GM19438 (cell line): ENCODE data around the gene CAMK1D.
"Not testable (repeated sequence)": the region's sequence is repeated elsewhere in the genome, so short reads cannot be mapped to it uniquely, and the experiment has no call there.

Source experiments
- ATAC-seq: cut with Tn5 transposase; IDR thresholded peaks from one replicate; pipeline ENCODE4 v1.9.1; 2021; ENCODE audit warnings: low read depth; ENCODE audit not compliant: unreplicated experiment

Gene CAMK1D

DNA sequence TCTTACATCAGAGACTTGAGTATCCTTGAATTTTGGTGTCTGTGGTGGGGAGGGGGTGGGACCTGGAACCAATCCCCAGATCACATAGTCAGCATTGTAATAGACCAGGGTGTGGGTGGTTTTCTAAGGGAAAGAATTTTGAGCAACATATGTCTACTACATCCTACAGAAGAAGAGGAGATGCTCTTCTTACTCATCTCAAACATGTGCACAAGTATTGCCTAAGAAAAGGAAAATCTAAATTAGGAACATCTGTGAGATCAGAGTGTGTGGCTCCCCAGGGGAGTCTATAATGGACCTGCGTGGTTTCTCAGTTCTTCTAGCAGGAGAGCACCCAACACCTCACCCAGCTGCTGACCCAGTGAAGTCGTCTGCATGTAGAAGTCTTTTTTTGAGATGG is 503.3 kb downstream of the CAMK1D start:
- ATAC-seq = no peak

DNA sequence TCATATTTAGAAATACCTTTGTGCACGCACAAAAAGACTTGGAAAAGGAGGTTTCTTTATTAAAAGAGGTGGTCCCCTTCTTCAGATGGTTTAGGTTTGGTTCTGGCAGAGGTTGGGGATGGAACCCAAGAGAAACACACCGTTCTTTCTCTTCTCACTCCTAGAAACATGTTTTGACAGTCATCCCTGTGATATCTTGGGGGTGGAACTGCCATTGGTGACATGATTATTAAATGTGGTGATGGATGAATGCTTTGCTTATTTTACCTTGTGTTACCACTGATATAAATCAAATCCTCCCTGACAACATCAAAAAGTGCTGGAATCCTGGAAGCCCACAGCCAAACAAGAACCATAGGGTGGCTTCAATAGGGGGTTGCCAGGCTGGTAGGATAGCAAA is 505.6 kb downstream of the CAMK1D start:
- no peak for ATAC-seq

DNA sequence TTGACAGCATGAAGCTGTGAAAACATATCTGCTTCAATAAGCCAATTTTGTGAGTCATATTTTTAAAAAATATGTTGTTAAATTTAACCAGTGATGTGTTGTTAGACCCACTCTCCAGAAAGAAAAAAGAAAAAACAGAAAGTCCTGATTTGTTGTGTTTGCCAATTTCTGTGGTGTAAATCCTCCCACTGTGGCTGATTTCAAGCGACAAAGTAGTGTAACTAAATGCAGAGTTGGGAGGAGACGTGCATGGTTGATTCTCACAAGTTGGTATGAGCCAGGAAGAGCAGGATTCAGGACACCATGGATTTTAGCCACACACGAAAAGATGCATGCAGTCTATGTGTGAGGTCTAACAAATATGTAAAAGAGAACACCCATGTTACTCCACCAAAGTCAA is 513.1 kb downstream of the CAMK1D start:
- ATAC-seq = no peak

DNA sequence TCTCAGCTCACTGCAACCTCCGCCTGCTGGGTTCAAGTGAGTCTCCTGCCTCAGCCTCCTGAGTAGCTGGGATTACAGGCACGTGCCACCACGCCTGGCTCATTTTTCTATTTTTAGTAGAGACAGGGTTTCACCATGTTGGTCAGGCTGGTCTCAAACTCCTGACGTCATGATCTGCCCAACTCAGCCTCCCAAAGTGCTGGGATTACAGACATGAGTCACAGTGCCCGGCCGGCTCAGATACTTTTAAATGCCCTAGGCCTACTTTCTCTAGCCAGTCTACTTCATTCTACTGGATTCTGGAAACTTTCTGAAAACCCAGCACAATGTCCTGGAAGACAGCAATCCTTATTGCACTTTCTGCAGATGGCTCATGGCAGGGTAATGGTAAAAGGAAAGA is 516.2 kb downstream of the CAMK1D start:
- ATAC-seq = not testable (repeated sequence)

DNA sequence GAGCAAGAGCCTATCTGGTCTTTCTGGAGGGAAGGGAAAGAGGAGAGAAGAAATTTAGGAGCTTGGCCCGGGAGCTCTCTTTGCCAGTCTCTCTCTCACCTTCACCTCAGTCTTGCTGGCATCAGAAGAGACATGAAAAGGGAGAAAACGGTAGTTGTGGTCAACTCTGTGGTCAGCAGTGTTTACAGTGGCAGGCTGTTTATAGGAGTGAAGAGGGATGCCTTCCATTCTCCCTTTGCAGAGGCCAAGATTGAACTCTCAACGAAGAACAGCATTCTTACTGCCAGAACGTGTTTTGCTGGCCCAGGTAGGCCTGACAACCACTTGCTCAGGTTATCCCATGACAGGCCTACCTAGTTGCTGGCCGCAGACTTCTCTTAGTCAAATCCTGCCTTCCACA is 518.9 kb downstream of the CAMK1D start:
- no peak for ATAC-seq

DNA sequence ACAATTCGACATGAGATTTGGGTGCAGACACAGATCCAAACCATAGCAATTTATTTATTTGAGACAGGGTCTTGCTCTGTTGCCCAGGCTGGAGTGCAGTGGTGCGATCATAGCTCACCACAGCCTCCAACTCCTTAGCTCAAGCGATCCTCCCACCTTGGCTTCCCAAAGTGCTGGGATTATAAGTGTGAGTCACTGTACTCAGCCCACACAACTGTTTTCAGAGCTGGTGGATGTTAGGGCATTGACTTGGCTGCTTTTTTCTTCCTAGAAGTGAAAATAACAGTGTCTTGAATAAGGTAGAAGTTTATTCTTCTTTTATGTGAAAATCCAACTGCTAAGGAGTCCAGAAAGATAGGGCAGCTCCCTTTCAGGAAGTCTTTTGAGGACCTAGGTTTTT is 520.1 kb downstream of the CAMK1D start:
- no peak for ATAC-seq

DNA sequence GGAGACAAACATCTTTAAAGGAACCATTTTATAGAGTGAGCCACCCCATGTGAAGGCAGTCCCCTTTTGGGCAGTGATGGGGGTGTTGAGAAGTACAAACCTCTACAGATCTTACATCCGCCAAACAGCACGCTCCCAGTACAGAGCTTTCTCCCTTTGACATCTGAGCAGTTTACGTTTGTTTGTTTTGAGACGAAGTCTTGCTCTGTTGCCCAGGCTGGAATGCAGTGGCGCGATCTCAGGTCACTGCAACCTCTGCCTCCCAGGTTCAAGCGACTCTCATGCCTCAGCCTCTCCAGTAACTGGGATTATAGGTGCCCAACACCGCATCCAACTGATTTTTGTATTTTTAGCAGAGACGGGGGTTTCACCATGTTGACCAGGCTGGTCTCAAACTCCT is 523.2 kb downstream of the CAMK1D start:
- ATAC-seq = no peak

DNA sequence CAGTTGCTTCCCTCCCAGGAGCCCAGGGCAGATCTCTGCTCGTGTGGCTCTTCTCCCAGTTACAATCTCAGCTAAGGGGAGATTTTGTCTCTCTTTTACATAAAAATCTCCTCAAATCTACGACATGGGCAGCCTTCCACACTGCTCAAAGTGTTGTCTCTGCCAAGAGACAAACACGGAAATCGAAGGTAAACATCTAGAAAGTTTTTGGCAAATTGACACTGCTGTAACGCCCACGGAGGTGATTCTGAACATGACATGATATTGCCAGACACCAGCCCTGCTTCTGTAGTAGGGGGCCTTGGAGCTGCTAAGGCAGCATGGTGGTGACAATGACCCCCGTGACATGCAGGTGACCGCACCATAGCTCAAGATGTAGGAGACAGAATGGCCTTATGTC is 523.8 kb downstream of the CAMK1D start:
- ATAC-seq = no peak

DNA sequence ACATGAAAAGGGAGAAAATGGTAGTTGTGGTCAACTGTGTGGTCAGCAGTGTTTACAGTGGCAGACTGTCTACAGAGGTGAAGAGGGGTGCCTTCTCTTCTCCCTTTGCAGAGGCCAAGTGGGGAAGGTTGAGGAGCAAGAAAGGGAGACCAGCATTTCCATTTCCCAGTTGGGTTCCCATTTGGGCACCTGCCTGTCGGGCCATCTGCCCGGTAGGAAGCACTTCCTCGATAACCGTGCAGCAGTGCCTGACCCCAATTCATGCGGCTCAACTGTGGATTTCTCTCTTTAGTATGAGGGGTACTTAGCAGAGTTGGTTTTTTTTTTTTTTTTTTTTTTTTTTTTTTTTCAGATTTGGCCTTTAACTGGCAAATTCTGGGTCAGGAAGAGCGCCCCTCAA is 525.2 kb downstream of the CAMK1D start:
- ATAC-seq = no peak

DNA sequence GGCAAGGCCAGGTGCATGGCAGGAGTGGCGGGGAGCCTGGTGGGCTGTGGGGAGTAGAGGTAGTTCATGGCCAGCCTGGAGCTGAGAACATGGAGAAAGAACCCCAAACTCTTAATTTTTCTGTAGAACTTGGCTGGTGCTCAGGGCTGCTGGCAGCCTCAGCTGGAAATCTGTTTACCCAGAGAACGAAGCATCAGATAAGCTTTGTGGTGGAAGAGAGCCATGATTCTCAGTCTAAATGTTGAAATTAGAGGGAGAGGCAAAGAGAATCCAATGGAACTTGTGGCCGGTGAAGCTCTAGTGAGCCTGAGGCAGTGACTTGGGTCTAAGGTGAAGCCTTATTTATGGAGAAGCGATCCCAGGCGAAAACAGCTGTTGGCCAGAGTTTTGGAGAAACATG is 525.8 kb downstream of the CAMK1D start:
- no peak for ATAC-seq

DNA sequence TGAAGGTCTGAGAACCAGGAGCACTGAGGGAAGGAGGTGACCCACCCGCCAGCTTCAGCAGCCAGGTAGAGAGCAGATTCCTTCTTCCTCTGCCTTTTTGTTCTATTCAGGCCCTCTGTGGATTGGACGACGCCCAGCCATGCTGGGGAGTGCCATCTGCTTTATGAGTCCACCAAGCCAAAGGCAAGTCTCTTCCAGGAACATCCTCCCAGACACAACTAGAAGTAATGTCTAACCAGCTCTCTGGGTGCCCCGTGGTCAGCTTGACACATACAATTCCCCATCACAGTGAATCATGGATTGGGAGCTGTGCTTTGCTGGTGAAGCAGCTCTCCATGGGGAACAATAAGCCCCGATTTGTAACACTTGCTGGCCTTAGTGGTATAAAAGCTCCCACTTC is 526.9 kb downstream of the CAMK1D start:
- ATAC-seq = no peak

DNA sequence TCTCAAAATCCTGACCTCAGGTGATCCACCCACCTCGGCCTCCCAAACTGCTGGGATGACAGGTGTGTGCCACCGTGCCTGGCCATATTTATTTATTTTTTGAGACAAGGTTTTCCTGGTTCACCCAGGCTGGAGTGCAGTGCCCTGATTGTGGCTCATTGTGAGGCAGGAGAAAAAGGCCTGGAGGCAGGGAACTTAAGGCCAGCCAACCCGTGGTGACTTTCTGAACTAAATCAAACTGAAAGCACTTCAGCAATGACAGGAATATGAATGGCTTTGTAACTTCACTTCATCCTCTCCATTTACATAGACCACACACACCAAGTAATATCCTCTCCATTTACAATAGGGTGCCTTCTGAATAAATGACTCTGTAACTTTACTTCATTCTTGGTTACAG is 527.8 kb downstream of the CAMK1D start:
- no peak for ATAC-seq

DNA sequence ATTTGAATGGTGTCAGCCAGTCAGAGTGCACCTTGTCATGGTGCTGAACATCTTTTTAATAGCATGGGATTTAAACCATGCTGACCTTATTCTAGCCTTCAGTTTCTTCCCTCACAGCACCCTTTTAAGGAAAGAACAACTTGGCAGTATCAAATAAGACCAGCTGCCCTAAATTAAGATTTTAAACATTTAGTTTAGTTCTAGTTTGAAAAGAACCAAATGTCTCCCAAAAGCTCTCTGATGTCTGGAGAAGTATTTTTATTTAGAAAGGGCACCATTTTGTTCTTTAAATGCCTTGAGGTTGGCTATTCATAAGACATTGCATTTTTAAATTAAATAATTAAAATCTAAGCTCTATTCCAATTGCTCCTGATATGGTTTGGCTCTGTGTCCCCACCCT is 531.1 kb downstream of the CAMK1D start:
- no peak for ATAC-seq

DNA sequence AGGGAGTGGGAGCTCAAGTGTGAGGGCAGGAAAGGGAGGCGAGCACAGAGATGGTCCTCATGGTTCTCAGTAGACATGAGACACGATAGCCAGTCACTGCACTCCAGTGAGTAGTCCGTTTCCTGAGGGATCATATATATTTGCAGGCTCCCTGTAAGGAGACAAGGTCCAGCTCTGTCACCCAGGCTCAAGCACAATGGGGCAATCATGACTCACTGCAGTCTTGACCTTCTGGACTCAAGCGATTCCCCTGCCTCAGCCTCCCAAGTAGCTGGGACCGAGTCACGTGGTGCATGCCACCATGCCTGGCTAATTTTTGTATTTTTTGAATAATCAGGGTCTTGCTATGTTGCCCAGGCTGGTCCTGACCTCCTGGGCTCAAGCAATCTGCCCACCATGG is 535.5 kb downstream of the CAMK1D start:
- no peak for ATAC-seq
